Activated CD4-positive, alpha-beta T cell treated with anti-CD3 and anti-CD28 coated beads for 36 hours (primary cell): ENCODE data around the gene INO80D. TPM values are rescaled to one million over a fixed set of nuclear protein-coding genes. Genes with fewer than 3 reads are reported as not detected.
"Not testable (repeated sequence)": the region's sequence is repeated elsewhere in the genome, so short reads cannot be mapped to it uniquely, and the experiment has no call there.

Experiments used
- ATAC-seq: fragments of 200-7000 bp; cut with Tn5 transposase; one replicate; pipeline ENCODE4 v1.10.0; 2021; ENCODE audit warnings: mild to moderate bottlenecking, moderate library complexity
- CTCF ChIA-PET: fragments of 350-600 bp; sonication (Branson Sonifier 250); formaldehyde crosslinking; loops from one replicate; lab custom pipeline; 2021; ENCODE audit warnings: antibody characterized with exemption; lab: Charles Lee
- POLR2A ChIA-PET: fragments of 350-600 bp; sonication (Branson Sonifier 250); formaldehyde crosslinking; loops from one replicate; lab custom pipeline; 2021; ENCODE audit warnings: antibody characterized with exemption, inconsistent platforms; lab: Charles Lee
- DNase-seq: peaks from one replicate; pipeline ENCODE4 v3.0.0-alpha.2; 2020
- H3K27ac Mint-ChIP-seq: one replicate; pipeline ENCODE4 v1.8.0; 2021; ENCODE audit warnings: mixed read lengths
- H3K27me3 Mint-ChIP-seq: one replicate; pipeline ENCODE4 v1.8.0; 2021; ENCODE audit warnings: mixed read lengths
- H3K36me3 Mint-ChIP-seq: one replicate; pipeline ENCODE4 v1.8.0; 2021; ENCODE audit warnings: low read depth, mixed read lengths
- H3K4me1 Mint-ChIP-seq: one replicate; pipeline ENCODE4 v1.8.0; 2021; ENCODE audit warnings: mixed read lengths
- H3K4me3 Mint-ChIP-seq: one replicate; pipeline ENCODE4 v1.8.0; 2021; ENCODE audit warnings: mild to moderate bottlenecking, moderate library complexity, mixed read lengths
- H3K9me3 Mint-ChIP-seq: one replicate; pipeline ENCODE4 v1.8.0; 2021; ENCODE audit warnings: low read depth, mixed read lengths
- intact Hi-C, 2 experiments: fragments of 100-400 bp; cut with DNase I in 1 of 2; cut with micrococcal nuclease in 1 of 2; formaldehyde crosslinking; loops; one replicate each; pipeline versions ENCODE4 v1.14.2 to v1.15.1; 2022 to 2024; cut with DNase I, micrococcal nuclease
- total RNA-seq, 2 experiments: library from RNA; stranded (reverse); gene quantifications; one replicate each; pipeline ENCODE4 v1.2.3, GENCODE V29; 2021

INO80D gene
- total RNA-seq, 2 experiments from 2014 or later: 17.6 to 18.9 TPM

DNA sequence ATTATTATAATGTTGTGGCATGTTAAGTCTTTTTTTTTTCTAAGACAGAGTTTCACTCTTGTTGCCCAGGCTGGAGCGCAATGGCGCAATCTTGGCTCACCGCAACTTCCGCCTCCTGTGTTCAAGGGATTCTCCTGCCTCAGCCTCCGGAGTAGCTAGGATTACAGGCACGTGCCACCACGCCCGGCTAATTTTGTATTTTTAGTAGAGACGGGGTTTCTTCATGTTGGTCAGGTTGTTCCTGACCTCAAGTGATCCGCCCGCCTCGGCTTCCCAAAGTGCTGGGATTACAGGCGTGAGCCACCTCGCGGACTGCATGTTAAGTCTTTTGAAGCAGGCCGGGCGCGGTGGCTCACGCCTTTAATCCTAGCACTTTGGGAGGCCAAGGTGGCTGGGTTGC is 12.9 kb upstream of the INO80D start:
- H3K4me1 Mint-ChIP-seq, H3K4me3 Mint-ChIP-seq, H3K36me3 Mint-ChIP-seq, H3K27ac Mint-ChIP-seq, DNase-seq, H3K27me3 Mint-ChIP-seq, H3K9me3 Mint-ChIP-seq, intact Hi-C loops, ATAC-seq, POLR2A ChIA-PET: not testable (repeated sequence)
- CTCF ChIA-PET: interaction anchor here (0.8 to 1.6 kb wide), 2 partner anchors 11 to 115 kb away, joined by 3 to 4 read pairs; no protein-coding TSS in a partner anchor

DNA sequence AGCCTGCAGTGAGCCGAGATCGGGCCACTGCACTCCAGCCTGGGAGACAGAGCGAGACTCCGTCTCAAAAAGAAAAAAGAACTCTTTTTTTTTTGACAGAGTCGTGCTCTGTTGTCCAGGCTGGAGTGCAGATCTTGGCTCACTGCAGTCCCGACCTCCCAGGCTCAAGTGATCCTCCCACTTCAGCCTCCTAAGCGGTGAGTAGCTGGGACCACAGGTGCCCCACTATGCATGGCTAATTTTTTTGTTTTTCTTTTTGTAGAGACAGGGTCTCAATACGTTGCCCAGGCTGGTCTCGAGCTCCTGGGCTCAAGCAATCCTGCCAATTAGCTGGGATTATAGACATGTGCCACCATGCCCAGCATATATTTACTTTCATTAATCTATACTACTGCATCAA is 12.5 kb upstream of the INO80D start:
- H3K4me1 Mint-ChIP-seq: no peaks in the 10 kb centered on the region
- ChIA-PET CTCF (interaction anchor here (1.6 kb wide), 1 partner anchor 11 kb away, joined by 4 read pairs; no protein-coding TSS in a partner anchor), POLR2A (interaction anchor here (0.7 kb wide), 1 partner anchor 65 kb away, joined by 3 read pairs; no protein-coding TSS in a partner anchor)
- intact Hi-C loops: no loop called here
- H3K36me3 Mint-ChIP-seq: no peaks in the 10 kb centered on the region
- no peaks in the 10 kb centered on the region for H3K27me3 Mint-ChIP-seq
- ATAC-seq (no peak), DNase-seq (no peak)
- H3K27ac Mint-ChIP-seq: no peak overlapping the region
- no peaks in the 10 kb centered on the region for H3K9me3 Mint-ChIP-seq
- no peak overlapping the region for H3K4me3 Mint-ChIP-seq

DNA sequence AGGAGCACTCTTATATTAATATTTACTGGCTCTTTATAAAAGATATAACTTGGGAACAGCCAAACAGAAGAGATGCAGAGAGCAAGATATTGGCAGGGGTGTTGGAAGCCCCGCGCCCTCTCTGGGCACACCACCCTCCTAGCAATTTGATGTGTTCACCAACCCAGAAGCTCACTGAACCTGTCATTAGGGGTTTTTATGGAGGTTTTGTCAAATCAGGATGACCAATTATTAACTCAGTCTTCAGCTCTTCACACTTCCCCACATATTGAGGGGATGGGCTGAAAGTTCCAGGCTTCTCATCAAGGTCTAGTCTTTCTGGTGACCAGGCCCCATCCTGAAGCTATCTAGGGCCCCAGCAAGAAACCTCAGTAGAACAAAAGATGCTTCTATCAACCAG is 10.9 kb upstream of the INO80D start:
- POLR2A ChIA-PET: interaction anchor here (0.6 kb wide), 1 partner anchor 16 kb away, joined by 3 read pairs; no protein-coding TSS in a partner anchor
- ATAC-seq: no peak
- no peak overlapping the region for H3K4me3 Mint-ChIP-seq

DNA sequence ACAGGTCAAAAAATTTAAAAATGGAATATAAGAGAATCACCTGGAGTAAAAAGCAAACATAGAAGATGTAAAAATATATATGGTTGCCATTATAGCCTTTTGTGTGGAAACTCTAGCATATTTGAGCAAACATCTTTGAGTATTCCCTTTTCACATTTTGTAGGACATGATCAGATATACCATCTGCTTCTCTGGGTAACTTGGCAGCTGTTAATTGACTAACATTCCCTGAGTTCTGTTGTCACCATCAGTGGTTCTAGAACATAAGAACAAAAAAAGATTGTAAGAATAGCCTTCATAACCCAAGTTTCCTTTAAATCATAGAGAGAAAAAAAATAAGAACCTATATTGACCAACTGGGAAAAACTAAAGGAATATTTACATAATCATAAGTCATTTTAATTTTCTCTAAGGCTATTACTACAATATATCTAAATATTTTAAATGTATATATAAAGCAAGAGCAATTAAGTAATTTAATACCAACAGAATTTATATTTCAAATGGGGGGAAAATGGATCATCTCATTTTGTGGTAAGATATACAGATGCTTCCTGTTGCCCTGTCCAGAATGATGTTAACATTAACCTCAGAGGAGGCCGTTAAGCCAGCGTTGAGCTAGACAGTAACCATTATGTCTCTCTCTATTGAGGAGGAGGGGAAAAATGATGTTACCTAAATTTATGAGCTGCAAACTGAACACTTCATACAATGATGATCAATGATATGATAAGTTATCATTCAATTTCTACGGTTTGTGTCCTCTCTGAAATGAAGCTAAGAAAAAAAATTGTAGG is 9.8 kb upstream of the INO80D start:
- Mint-ChIP-seq H3K36me3 (no peaks in the 10 kb centered on the region), H3K4me1 (peaks cover 6% of the 10 kb centered on the region), H3K27ac (no peak overlapping the region), H3K4me3 (no peak overlapping the region), H3K9me3 (no peaks in the 10 kb centered on the region), H3K27me3 (no peaks in the 10 kb centered on the region)
- DNase-seq (no peak), ATAC-seq (no peak)
- POLR2A ChIA-PET: interaction anchor here (0.6 kb wide), 1 partner anchor 15 kb away, joined by 3 read pairs; no protein-coding TSS in a partner anchor
- CTCF ChIA-PET: interaction anchor here (0.5 to 1.4 kb wide), 4 partner anchors 9 to 688 kb away, joined by 3 to 6 read pairs (median 4); partner anchors contain the start of gene INO80D
- intact Hi-C loops: no loop called here

More for the DNA sequence above, 10.9 kb upstream of the INO80D start:
- CTCF ChIA-PET: interaction anchor here (0.7 to 1.7 kb wide), 5 partner anchors 10 to 146 kb away, joined by 3 to 6 read pairs (median 3); partner anchors contain the start of gene INO80D
- DNase-seq: no peak
- H3K27me3 Mint-ChIP-seq: no peaks in the 10 kb centered on the region
- no peak overlapping the region for H3K27ac Mint-ChIP-seq
- no peaks in the 10 kb centered on the region for H3K9me3 Mint-ChIP-seq
- intact Hi-C loops: no loop called here
- no peaks in the 10 kb centered on the region for H3K36me3 Mint-ChIP-seq
- H3K4me1 Mint-ChIP-seq: peaks cover 3% of the 10 kb centered on the region

DNA sequence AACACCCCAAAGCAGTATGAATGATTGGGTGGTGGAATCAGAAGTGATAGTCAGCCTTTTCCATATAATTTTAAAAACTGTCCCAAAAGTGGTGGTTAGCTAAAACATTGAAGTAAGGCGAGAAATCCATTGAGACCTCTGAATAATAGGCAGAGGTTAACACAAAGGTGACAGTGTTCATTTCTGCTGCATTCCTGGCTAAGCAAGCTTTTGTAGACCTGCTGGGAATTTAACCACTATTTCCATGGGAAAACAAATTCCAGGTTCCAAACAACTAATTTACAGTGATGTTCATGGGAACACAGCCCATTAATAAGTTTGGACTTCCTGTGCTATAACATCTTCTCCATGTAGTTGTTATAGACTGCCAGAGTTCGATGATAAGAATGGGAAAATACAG is 6.3 kb upstream of the INO80D start:
- no peak for DNase-seq
- Mint-ChIP-seq H3K9me3 (no peaks in the 10 kb centered on the region), H3K27me3 (no peaks in the 10 kb centered on the region), H3K27ac (no peak overlapping the region), H3K36me3 (no peaks in the 10 kb centered on the region), H3K4me1 (peaks cover 9% of the 10 kb centered on the region), H3K4me3 (no peak overlapping the region)
- no peak for ATAC-seq
- CTCF ChIA-PET: no interaction called here
- POLR2A ChIA-PET: no interaction called here
- intact Hi-C loops: no loop called here

DNA sequence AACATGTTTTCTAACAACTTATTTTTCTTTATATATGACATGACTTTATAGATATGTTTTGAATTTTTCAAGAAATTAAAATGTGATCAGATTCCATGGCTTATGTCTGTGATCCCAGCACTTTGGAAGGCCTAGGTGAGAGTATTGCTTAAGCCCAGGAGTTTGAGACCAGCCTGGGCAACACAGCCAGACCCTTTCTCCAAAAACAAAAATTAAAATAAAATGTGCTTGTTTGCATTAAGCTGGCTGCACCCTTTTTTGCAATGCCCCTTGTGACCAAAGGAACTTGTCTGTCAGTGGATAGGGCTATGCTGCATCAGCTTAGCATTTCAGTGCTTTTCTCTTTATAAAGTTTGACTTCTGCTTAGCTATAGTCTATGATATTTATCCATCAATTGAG is 2.3 kb upstream of the INO80D start:
- ChIA-PET POLR2A (no interaction called here), CTCF (interaction anchor here (1.5 to 1.8 kb wide), 3 partner anchors 11 to 72 kb away, joined by 4 to 5 read pairs (median 5); partner anchors contain the start of genes EEF1B2 and NDUFS1)
- intact Hi-C loops: loop anchor here (5.0 to 10.0 kb wide), 3 partner anchors 56 to 1537 kb away; partner anchors contain the start of gene METTL21A (in 1 of the 2)
- Mint-ChIP-seq H3K36me3 (peaks cover 6% of the 10 kb centered on the region), H3K4me1 (peaks cover 22% of the 10 kb centered on the region), H3K27ac (peak overlapping the region; percentile 19), H3K9me3 (no peaks in the 10 kb centered on the region), H3K4me3 (no peak overlapping the region), H3K27me3 (no peaks in the 10 kb centered on the region)
- DNase-seq (no peak), ATAC-seq (no peak)

DNA sequence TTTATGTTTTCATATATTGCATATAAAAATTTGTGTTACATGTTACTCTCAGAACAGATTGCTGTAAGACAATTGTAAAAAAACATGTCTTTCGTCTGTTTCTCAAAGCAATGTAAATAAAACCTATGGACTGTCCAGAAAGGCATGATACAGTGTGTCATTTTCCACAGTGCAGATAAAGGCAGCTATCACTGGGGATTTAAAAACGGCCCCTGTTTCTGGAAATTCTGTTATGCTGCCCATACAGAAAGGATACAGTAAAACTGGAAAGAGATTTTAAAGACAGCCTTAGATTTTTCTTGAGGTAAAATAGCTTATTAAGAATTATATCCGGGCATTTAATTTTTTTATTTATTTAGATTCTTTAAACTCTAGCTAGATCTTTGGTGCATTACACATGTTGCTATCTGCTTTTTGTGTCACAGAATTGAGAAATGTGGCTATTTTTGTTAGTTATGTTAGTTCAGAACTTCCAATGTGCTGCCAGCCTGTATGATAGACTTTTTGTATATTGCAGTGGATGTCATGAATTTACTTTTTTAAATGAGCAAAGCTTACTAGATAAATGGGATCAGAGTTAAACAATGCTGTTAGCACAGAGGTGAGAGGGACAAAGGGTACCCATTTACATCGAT is 859 bp upstream of the INO80D start:
- H3K36me3 Mint-ChIP-seq: peaks cover 6% of the 10 kb centered on the region
- H3K27me3 Mint-ChIP-seq: no peaks in the 10 kb centered on the region
- CTCF ChIA-PET: interaction anchor here (0.9 to 1.8 kb wide), 6 partner anchors 9 to 67 kb away, joined by 3 to 6 read pairs (median 4); no protein-coding TSS in a partner anchor
- H3K4me3 Mint-ChIP-seq: peak overlapping the region; percentile 96
- POLR2A ChIA-PET: interaction anchor here (0.6 to 1.3 kb wide), 3 partner anchors 13 to 103 kb away, joined by 3 to 7 read pairs (median 4); partner anchors contain the start of genes EEF1B2 and NDUFS1
- no peak for DNase-seq
- peaks cover 23% of the 10 kb centered on the region for H3K4me1 Mint-ChIP-seq
- H3K27ac Mint-ChIP-seq: peak overlapping the region; percentile 99
- ATAC-seq: no peak
- intact Hi-C loops: loop anchor here (1.0 to 10.0 kb wide), 5 partner anchors 55 to 1538 kb away; partner anchors contain the start of genes EEF1B2 (in 1 of the 2), METTL21A (in 1 of the 2) and NDUFS1 (in 1 of the 2)
- H3K9me3 Mint-ChIP-seq: no peaks in the 10 kb centered on the region

DNA sequence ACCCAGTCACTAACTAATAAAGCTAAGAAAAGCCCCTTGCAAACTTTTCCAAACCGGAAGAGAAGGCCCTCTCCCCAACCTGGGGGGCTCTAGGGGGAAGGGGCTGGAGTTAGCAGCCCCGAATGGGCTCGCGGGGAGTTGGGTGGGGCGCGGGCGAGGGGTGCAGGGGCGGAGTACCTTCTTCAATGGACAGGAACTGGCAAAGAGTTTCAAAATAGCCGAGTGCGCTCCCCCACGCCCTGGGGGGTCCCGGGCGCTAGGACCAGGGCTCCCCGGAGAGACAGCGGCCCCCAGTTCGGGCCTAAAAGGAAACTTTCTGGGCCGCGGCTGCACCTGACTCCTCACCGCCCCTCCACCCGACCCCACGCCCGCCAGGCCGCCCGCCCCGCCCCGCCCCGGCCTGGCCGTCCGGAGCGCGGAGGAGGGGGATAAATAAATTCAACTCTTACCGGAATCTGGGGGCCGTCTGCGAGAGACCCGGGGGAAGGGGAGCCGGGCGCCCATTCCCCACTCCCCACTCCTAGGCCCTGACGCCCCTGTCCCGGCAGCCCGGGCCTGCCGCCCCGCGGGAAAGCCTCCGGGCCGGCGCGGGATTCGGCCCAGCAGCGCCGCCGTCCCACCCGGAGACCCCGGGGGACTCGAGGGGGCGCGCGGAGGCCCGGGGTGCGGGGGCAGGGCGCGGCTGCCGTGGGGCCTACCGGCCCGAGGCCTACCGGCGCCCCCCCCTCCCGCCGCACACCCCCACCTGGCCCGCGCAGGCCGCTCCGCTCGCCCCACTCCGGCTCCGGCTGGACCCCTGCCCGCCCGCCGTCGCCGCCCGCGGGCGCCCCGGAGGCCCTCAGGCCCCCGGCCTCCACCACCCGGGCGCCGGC is 868 bp downstream of the INO80D start:
- peaks cover 30% of the 10 kb centered on the region for H3K4me1 Mint-ChIP-seq
- CTCF ChIA-PET: interaction anchor here (0.6 to 1.8 kb wide), 6 partner anchors 11 to 1759 kb away, joined by 3 to 6 read pairs (median 4); no protein-coding TSS in a partner anchor
- H3K4me3 Mint-ChIP-seq: peak overlapping the region; percentile 96
- no peaks in the 10 kb centered on the region for H3K27me3 Mint-ChIP-seq
- intact Hi-C loops: loop anchor here (1.0 to 10.0 kb wide), 6 partner anchors 53 to 1540 kb away; partner anchors contain the start of genes EEF1B2 (in 1 of the 2), FASTKD2 (in 1 of the 2), MDH1B (in 1 of the 2) and METTL21A (in 1 of the 2)
- POLR2A ChIA-PET: interaction anchor here (0.6 to 1.3 kb wide), 5 partner anchors 25 to 1420 kb away, joined by 3 to 7 read pairs (median 3); partner anchors contain the start of genes EEF1B2 and NDUFS1
- peak overlapping the region; percentile 95 for H3K27ac Mint-ChIP-seq
- H3K9me3 Mint-ChIP-seq: no peaks in the 10 kb centered on the region
- ATAC-seq: peak; percentile 4
- peak; percentile 61 for DNase-seq
- peaks cover 6% of the 10 kb centered on the region for H3K36me3 Mint-ChIP-seq

DNA sequence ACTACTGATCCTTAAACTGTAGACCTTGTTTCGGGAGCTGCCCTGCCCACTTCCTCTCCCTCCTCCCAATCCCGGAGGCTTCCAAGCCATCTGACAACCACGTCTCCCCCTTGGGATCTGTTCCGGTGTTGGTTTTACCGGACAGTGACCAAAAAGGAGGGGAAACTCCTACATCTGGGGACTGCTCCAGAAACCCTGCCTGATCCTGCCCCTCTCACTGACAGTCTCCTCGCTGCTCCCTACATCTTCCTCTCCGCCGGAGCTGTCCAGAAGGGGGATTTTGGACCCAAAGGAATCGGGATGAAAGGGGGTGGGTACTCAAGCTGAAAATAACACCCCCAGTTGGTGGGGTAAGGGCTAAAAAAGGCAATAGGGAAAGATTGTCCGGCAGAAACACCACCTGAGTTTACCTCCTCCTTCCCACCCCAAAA is 1.5 kb downstream of the INO80D start:
- DNase-seq (peak; percentile 29), ATAC-seq (no peak)
- H3K36me3 Mint-ChIP-seq: peaks cover 9% of the 10 kb centered on the region
- CTCF ChIA-PET: interaction anchor here (0.6 to 1.4 kb wide), 4 partner anchors 13 to 1760 kb away, joined by 3 to 6 read pairs (median 3); no protein-coding TSS in a partner anchor
- peak overlapping the region; percentile 95 for H3K27ac Mint-ChIP-seq
- POLR2A ChIA-PET: no interaction called here
- H3K27me3 Mint-ChIP-seq: no peaks in the 10 kb centered on the region
- peaks cover 36% of the 10 kb centered on the region for H3K4me1 Mint-ChIP-seq
- intact Hi-C loops: loop anchor here in 1 of 2 experiments (2.0 to 10.0 kb wide), 3 partner anchors 190 to 1540 kb away; partner anchors contain the start of genes FASTKD2, MDH1B, METTL21A and ZDBF2
- peak overlapping the region; percentile 90 for H3K4me3 Mint-ChIP-seq
- no peaks in the 10 kb centered on the region for H3K9me3 Mint-ChIP-seq
